G401 (cell line): ENCODE data around the gene PGAP3. TPM values are rescaled to one million over a fixed set of nuclear protein-coding genes. Genes with fewer than 3 reads are reported as not detected.
"Not testable (repeated sequence)": the region's sequence is repeated elsewhere in the genome, so short reads cannot be mapped to it uniquely, and the experiment has no call there.

Source experiments
- DNase-seq: peaks from one replicate; pipeline ENCODE4 v3.0.0-alpha.2; 2015; ENCODE audit warnings: low spot score
- in situ Hi-C: cut with HindIII; loops from 2 replicates; pipeline ENCODE4 v1.10.0; 2016; ENCODE audit warnings: low sequenced_read_pairs, mixed read lengths
- total RNA-seq: library from RNA; depleted of rRNA; stranded (reverse); fragments of >200 nt; shearing (Covaris generic); gene quantifications from 2 replicates; pipeline ENCODE4 v1.2.3, GENCODE V29; 2014

Gene PGAP3
- total RNA-seq, 1 experiment from 2014 or later, result 13.5 TPM

DNA sequence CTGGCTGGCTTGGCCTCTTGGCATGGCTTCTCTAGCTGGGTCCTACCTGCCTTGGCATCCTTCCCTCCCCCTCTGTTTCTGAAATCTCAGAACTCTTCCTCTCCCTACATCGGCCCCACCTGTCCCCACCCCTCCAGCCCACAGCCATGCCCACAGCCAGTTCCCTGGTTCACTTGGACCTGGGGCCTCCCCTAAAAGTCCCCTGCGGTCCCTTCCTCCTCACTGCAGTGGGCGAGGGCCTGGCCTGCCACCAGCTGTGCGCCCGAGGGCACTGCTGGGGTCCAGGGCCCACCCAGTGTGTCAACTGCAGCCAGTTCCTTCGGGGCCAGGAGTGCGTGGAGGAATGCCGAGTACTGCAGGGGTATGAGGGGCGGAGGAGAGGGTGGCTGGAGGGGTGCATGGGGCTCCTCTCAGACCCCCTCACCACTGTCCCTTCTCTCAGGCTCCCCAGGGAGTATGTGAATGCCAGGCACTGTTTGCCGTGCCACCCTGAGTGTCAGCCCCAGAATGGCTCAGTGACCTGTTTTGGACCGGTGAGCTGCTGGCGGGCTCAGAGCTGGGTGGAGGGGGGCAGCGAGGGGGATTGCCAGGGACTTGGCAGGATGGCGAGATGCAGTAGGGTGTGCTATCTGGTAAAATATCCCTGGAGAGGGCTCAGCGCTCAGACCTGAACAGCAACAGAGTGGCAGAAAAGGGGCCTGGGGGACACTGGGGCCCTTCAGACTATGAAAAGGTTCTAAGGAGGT is 28.4 kb upstream of the PGAP3 start:
- no peak for DNase-seq
- in situ Hi-C loops, result no loop called here

DNA sequence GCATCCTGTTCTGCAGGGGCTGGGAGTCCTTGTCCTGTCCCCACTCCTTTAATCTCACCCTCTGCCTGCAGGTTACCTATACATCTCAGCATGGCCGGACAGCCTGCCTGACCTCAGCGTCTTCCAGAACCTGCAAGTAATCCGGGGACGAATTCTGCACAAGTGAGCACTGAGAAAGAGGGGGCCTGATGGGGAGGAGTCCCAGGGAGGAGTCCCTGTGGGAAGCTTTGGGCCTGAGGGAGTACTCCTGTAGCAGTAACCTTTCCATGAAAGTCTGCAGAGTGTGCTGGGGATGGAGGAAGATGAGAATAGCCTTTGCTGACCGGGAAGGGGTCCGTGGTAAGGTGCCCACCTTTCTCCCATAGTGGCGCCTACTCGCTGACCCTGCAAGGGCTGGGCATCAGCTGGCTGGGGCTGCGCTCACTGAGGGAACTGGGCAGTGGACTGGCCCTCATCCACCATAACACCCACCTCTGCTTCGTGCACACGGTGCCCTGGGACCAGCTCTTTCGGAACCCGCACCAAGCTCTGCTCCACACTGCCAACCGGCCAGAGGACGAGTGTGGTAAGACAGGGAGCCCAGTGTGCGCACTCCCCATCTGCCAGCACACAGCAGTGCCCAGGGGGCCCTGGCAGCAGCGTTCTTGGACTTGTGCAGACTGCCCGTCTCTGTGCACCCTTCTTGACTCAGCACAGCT is 27.7 kb upstream of the PGAP3 start:
- DNase-seq, result no peak
- in situ Hi-C loops, result no loop called here

DNA sequence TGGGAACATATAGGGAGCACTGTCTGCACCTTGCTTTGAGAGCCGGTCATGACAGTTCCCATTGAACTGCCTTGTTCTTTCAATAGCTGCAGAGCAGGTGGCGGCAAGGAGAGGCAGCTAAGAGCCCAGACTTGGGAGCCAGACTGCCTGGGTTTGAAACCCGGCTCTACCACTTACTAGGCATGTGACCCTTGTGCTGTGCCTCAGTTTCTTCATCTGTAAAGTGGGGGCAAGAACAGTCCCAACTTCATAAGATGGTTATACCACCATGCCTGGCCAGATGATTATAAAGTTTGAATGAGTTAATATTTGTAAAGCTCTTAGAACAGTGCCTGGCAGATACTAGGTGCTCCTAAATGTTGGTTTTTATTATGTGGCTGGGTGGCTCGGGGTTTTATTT is 26.4 kb upstream of the PGAP3 start:
- in situ Hi-C loops, result no loop called here
- DNase-seq, result no peak

DNA sequence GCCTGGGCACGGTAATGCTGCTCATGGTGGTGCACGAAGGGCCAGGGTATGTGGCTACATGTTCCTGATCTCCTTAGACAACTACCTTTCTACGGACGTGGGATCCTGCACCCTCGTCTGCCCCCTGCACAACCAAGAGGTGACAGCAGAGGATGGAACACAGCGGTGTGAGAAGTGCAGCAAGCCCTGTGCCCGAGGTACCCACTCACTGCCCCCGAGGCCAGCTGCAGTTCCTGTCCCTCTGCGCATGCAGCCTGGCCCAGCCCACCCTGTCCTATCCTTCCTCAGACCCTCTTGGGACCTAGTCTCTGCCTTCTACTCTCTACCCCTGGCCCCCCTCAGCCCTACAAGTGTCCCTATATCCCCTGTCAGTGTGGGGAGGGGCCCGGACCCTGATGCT is 24.0 kb upstream of the PGAP3 start:
- in situ Hi-C loops, result no loop called here
- no peak for DNase-seq

DNA sequence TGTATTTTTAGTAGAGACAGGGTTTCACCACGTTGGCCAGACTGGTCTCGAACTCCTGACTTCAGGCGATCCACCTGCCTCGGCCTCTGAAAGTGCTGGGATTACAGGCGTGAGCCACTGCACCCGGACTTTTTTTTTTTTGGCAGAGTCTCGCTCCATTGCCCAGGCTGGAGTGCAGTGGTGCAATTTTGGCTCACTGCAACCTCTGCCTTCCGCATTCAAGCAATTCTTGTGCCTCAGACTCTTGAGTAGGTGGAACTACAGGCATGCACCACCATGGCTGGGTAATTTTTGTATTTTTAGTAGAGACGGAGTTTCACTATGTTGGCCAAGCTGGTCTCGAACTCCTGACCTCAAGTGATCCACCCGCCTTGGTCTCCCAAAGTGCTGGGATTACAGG is 23.2 kb upstream of the PGAP3 start:
- DNase-seq, in situ Hi-C loops: not testable (repeated sequence)

DNA sequence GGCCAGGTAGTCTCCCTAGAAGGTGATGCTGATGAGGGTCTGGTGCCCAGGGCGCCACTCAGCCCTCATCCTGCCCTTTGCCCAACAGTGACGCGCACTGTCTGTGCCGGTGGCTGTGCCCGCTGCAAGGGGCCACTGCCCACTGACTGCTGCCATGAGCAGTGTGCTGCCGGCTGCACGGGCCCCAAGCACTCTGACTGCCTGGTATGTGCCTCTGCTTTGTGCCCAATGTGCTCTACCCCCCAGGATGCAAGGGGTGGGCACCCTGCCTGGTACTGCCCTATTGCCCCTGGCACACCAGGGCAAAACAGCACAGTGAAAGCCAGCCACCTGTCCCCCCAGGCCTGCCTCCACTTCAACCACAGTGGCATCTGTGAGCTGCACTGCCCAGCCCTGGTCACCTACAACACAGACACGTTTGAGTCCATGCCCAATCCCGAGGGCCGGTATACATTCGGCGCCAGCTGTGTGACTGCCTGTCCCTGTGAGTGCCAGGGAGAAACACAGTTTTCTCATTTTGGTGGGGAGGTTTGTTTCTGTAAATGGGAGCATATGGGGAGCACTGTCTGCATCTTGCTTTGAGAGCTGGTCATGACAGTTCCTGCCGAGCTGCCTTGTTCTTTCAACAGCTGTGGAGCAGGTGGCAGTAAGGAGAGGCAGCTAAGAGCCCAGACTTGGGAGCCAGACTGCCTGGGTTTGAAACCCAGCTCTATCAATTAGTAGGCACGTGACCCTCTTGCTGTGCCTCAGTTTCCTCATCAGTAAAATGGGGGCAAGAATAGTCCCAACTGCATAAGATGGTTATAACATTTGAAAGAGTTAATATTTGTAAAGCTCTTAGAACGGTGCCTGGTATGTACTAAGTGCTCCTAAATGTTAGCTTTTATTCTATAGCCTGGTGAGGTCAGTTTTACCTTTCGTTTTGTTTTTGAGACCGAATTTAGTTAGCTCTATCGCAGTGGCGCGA is 22.4 kb upstream of the PGAP3 start:
- DNase-seq, result no peak
- in situ Hi-C loops, result no loop called here

DNA sequence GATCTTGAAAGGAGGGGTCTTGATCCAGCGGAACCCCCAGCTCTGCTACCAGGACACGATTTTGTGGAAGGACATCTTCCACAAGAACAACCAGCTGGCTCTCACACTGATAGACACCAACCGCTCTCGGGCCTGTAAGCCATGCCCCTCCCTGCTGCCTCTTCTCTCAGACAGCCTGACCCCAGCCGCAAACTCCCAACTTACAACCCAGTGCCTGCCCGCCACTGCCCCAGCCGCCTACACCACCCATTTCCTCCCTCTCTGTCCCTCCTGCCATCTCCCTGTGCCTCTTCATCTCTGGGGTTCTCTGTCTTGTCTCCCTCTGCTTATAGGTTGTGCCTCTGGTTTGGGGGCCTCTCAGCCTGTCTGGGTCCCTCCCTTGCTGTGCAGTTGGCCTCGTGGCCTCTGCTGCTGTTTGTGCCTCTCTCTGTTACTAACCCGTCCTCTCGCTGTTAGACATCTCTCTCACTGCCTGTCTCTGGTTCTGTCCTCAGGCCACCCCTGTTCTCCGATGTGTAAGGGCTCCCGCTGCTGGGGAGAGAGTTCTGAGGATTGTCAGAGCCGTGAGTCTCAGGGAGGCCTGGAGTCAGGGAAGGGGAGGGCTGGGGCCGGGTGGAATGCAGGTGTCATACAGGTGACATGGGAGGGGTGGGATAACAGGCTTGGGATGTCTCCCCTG is 21.6 kb upstream of the PGAP3 start:
- in situ Hi-C loops, result no loop called here

DNA sequence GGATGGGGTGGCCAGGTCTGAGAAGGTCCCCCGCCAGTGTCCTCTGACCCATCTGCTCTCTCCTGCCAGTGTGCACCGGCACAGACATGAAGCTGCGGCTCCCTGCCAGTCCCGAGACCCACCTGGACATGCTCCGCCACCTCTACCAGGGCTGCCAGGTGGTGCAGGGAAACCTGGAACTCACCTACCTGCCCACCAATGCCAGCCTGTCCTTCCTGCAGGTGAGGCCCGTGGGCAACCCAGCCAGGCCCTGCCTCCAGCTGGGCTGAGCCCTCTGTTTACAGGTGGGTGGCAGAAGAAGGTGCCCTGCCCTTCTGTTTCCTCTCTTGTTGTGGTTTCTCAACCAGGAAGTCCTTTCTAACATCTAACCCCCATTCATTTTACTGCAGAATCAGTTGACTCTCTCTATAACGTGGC is 19.1 kb upstream of the PGAP3 start:
- in situ Hi-C loops, result no loop called here
- no peak for DNase-seq

More for the DNA sequence above, 21.6 kb upstream of the PGAP3 start:
- no peak for DNase-seq

DNA sequence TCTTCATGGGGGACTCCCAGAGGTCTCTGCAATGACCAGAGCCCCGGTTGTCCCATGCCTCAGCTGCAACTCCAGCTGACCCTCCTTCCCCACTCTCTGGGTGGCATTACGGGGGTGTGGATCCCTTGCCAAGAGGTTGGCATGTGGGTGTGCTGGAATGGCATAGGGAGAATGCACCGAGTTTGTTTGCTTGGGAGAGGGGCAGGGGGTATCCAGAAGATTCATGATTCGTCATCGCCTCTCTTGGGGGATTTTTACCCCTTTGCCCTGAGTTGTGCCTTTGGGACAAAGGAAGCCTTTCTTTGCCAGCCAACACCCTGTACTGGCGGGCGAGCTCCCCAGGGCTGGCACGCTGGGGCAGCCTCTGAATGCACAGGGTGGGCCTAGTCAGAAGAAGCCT is 18.5 kb upstream of the PGAP3 start:
- in situ Hi-C loops, result no loop called here
- DNase-seq, result no peak

DNA sequence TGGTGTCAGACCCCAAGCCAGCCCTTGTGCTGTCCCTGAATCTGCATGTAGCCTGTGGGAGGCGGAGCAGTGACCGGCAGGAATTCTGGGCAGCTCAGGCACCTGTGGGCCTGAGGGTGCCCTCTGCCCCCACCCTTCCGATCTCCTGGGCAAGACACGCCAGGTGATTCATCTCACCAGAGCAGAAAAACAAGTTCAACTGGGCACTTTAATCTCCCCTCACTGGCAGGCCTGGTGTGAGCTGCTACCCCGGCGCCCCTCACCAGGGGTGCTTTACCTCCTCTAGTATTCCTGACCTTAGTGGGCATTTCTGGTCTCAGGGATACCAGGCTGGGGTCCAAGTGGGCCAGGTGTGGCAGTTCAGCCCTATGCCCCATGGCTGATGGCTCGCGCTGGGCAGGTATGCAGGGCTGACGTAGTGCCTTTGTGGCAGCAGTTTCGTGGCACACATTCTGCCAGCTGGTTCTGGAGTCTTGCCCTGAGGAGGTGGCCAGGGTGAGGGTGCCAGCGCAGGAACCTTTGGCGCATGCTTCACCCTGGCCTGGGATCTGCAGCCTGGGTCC is 18.0 kb upstream of the PGAP3 start:
- in situ Hi-C loops, result no loop called here
- DNase-seq, result no peak

DNA sequence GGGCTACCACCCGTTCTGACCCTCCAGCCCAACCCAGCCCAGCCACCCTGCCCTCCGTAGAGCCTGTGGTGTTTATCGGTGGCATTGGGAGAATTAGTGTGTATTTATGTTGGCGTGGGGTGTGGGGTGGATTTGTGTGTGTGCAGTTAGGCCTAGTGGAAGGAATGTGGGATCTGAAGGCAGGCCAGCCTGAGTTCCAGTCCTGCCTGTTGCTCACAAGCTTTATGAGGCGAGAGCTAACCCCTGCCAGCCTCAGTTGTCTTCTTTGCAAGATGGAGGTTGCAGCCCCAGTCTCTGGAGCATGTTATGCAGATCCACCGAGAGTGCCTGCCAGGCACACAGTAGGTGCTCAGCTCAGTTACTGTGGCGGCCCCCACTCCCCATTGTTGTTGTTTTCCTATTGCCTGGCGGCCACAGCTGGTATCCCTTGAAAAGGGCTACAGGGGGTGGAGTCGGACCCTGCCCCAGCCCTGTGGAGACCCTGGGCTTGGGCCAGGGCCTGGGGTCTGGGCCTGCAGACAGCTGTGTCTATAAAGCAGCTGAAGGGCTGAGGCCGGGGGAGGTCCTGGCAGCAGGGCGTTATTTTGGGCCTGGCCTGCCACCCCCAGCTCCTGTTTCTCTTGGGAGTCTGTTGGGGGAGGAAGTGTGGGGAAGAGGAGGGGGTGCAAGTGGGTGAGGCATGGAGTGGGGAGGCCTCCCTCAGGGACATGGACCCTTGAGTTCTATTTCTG is 17.1 kb upstream of the PGAP3 start:
- in situ Hi-C loops, result no loop called here
- DNase-seq, result no peak

DNA sequence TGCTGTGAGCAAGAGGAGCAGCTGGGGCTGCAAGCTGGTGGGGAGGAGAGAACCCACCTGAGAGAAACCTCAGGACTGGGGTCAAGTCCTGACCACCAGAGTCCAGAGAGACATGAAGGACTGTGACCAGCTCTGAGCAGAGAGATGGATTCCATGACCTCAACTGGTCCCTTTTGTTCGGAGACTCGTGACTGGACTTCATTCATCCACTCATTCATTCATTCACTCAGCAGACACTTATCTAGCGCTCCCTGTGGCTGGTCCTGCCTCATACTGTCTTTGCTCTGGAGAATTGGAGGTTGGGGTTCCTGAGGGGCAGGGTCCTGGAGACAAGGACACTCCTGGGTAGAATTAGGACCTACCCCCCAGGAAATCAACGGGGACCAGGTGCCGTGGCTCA is 16.1 kb upstream of the PGAP3 start:
- in situ Hi-C loops, result no loop called here
- DNase-seq, result no peak

DNA sequence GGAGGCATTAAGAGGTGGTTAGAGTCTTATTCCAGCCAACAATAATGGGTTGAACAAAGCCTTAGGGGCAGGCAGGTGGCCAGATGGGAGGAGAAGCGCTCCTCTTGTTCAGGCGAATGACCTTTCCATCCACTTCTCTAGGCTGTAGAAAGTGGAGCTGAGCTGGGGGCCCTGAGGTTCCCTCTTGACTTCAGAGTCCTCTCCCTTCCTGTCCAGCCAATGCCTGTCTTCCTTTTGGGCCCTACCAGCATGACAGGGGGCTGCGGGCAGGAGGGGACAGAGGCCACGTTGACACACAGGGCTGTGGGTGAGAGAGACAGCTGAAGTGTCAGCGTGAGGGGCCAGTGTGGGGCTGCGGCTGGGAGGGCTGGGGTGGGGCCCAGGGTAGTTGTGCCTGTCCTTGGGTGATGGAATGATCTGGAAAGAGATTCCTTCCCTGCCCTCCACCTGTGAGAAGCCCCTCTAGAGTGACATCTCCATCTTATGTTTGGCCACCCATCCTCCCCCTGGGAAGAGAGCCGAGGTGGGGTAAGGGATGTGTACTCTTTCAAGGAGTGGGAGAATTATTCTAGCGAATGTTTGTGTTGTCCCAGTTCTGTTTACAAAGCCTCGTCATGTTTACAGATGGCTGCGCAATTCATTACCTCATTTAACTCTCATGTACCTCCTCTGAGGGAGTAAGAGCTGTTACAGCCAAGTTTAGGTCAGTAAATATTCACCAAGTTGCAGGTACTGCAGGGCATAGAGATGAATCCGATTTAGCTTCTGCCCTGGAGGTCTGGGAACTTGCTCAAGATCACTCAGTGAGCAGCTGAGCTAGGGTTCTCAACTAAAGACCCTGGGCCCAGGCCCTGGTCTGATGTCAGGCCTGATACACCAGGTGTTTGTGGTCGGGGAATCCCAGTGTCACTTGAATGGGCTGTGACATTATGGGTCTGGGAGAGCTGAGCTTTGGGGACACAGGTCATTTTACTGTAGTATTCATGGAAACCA is 15.3 kb upstream of the PGAP3 start:
- DNase-seq, result no peak
- in situ Hi-C loops, result no loop called here

DNA sequence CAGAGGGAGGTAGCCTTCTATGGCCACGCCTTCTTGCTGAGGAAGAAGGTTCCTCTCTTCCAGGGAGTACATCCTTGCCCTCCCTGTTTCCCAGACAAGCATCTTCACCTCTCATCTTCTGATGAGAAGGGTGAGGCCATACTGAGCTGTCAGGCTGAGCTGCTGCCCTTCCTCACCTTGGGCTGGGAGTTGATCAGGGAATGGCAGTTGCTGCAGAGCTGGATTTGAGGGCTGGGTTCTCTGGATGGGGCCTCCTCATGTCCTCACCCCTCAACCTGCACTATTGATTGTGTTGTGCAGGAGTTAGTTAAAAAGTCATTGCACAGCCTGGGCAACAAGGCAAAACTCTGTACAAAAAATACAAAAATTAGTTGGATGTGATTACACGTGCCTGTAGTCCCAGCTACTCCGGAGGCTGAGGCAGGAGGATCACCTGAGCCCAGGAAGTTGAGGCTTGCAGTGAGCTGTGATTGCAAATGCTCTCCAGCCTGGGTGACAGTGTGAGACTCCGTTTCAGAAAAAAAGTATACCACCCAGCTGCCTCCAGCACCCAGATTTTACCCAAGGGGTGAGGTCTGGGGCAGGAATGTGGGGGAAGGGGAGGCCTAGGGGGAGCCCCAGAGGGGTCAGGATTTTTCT is 14.0 kb upstream of the PGAP3 start:
- in situ Hi-C loops, result no loop called here
- no peak for DNase-seq

DNA sequence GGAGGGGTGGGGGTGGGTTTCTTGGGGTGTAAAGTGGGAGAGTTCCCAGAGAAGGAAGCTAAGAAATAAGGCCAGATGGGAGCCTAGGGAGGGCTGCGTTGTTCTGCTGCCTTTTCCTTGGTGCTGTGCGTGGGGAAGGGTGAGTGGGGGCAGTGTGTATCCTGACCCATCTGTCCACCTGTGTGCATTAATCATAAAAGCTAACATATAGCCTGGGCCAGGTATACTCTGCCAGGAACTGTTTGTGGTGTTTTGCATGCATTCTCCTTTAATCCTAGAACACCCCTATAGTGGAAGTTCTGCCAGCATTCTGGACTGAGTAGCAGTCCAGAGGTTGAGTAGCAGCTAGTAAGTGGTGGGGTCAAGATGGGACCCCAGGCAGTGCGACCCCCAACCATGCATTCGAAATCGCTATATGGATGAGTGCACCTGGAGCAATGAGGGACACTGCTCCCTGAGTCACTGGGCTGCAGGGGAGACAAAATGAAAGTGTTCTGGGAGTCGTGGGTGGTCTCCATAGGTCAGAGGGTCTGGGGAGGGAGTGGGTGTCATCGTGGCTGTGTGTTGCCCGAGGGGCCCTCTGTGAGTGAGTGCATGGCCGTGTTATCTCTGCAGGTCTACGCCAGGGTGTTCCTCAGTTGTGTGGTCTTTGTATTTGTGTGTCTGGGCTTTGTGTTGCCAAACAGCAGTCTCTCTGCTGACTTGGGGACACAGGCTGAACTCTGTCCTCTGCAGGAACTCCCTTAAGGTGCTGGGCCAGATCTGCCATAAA is 13.3 kb upstream of the PGAP3 start:
- in situ Hi-C loops, result no loop called here
- no peak for DNase-seq
